ENCODE results near the gene NEURL4.

NEURL4 gene

GRCh38 chr17:7266784-7267183 is 62.4 kb downstream of the NEURL4 start:
- no peak for DNase-seq
